GM21529 (cell line): ENCODE data around the gene DNAJC17.

Experiments used
- ATAC-seq: cut with Tn5 transposase; IDR thresholded peaks from one replicate; pipeline ENCODE4 v1.9.1; 2021; ENCODE audit not compliant: unreplicated experiment

The DNAJC17 gene

GRCh38 chr15:40830884-40831283 lies 23.6 kb upstream of the DNAJC17 start:
- ATAC-seq, result no peak

GRCh38 chr15:40829115-40829514 lies 21.8 kb upstream of the DNAJC17 start:
- ATAC-seq, result no peak

- ATAC-seq, result no peak
Measured at GRCh38 chr15:40828447-40829036, 21.3 kb upstream of the DNAJC17 start, which contains the start of gene PPP1R14D. Gene PPP1R14D (minus strand): TSS chr15:40828708. CDS start chr15:40828641, 67 bp downstream.

GRCh38 chr15:40826423-40827075 lies 19.3 kb upstream of the DNAJC17 start:
- no peak for ATAC-seq

GRCh38 chr15:40825661-40826422 lies 18.6 kb upstream of the DNAJC17 start:
- no peak for ATAC-seq

GRCh38 chr15:40823572-40824343 lies 16.5 kb upstream of the DNAJC17 start:
- ATAC-seq, result no peak

- no peak for ATAC-seq
Measured at GRCh38 chr15:40821195-40821594, 13.9 kb upstream of the DNAJC17 start.

GRCh38 chr15:40819048-40819447 lies 11.8 kb upstream of the DNAJC17 start:
- no peak for ATAC-seq

- ATAC-seq, result no peak
Measured at GRCh38 chr15:40815042-40815698, 7.9 kb upstream of the DNAJC17 start.

GRCh38 chr15:40812721-40813425 lies 5.6 kb upstream of the DNAJC17 start:
- no peak for ATAC-seq

GRCh38 chr15:40808861-40809450 lies 1.7 kb upstream of the DNAJC17 start:
- no peak for ATAC-seq

- no peak for ATAC-seq
Measured at GRCh38 chr15:40807888-40808461, 702 bp upstream of the DNAJC17 start.

- ATAC-seq, result no peak
Measured at GRCh38 chr15:40806672-40807027, 623 bp downstream of the DNAJC17 start.

GRCh38 chr15:40803688-40804087 lies 3.6 kb downstream of the DNAJC17 start:
- ATAC-seq, result no peak

GRCh38 chr15:40803076-40803475 lies 4.2 kb downstream of the DNAJC17 start:
- ATAC-seq, result no peak

- ATAC-seq, result no peak
Measured at GRCh38 chr15:40799523-40799922, 7.8 kb downstream of the DNAJC17 start.

GRCh38 chr15:40796512-40796911 lies 10.8 kb downstream of the DNAJC17 start:
- ATAC-seq, result no peak

GRCh38 chr15:40796041-40796440 lies 11.2 kb downstream of the DNAJC17 start:
- ATAC-seq, result no peak

- ATAC-seq, result no peak
Measured at GRCh38 chr15:40793216-40793989, 13.9 kb downstream of the DNAJC17 start.
